OCI-LY1 (cell line): ENCODE data around the gene CCDC40.

Source experiments
- CTCF ChIP-seq: fragments of 200-600 bp; sonication (generic), shearing (Covaris generic); IDR thresholded peaks from 2 replicates; pipeline ENCODE4 v1.5.1; 2017; ENCODE audit warnings: mild to moderate bottlenecking, antibody characterized with exemption, low read length, moderate library complexity, mixed read lengths
- EZH2 ChIP-seq: fragments of 200-600 bp; sonication (generic), shearing (Covaris generic); IDR thresholded peaks from 2 replicates; pipeline ENCODE4 v1.8.0; 2017; ENCODE audit warnings: borderline replicate concordance, mixed run types, mild to moderate bottlenecking, antibody characterized with exemption, low read length, moderate library complexity, mixed read lengths

- peak; percentile 58 for TF ChIP-seq CTCF
- TF ChIP-seq EZH2, result no peak
Measured at GRCh38 chr17:80101011-80101945, 64.8 kb downstream of the CCDC40 start, which contains the start of gene GAA.
